Right renal cortex interstitium (tissue), 3 donors: ENCODE measurements around the gene MYL4. TPM values are rescaled to one million over a fixed set of nuclear protein-coding genes. Genes with fewer than 3 reads are reported as not detected.
"Not testable (repeated sequence)": the region's sequence is repeated elsewhere in the genome, so short reads cannot be mapped to it uniquely, and the experiment has no call there.

ENCODE experiments used
- DNase-seq, 3 donors: peaks; one replicate each; pipeline ENCODE4 v3.0.0-alpha.2; 2013; ENCODE audit warnings: low read depth in 3 of 3, low spot score in 2 of 3
- polyA plus RNA-seq, 3 donors: library from polyadenylated mRNA; unstranded; fragments of 120-200 nt; gene quantifications; one replicate each; pipeline ENCODE4 v1.2.1, GENCODE V29; 2013; ENCODE audit not compliant: insufficient read length in 3 of 3

MYL4 gene
- polyA plus RNA-seq, 3 donors, result 3.6 to 6.6 (median 3.9) TPM

GRCh38 chr17:47239967-47240651 is 31.0 kb downstream of the MYL4 start:
- DNase-seq, result no peak

DNA sequence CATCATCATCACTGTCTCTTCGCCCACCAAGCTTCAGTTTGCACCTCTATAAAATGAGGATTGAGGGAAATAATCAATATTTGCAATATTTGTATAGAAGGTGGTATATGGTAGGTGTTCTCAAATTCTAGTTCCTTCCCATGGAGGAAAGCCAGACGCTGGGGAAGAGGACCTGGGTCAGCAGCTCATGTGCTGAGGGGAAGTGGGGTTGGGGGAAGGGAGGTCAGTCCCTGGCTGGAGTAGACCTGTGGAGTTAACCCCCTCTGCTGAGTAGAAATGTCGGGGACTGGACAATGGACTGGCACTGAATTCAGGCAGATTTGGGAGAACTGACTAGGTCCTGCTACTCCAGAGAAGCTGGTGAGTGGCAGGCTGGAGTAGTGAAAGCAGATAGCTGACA is 31.7 kb downstream of the MYL4 start:
- DNase-seq, result no peak

DNA sequence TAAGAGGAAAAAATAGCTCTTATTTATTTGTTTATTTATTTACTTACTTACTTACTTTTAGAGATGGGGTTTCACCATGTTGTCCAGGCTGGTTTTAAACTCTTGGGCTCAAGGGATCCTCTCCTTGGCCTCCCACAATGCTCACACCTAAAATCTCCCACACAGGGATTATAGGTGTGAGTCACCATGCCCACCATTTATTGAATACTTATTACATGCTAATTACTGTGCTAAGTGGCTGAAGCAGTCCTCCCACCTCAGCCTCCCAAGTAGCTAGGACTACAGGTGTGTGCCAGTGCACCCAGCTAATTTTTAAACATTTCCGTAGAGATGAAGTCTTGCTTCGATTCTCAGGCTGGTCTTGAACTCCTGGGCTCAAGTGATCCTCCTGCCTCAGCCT is 33.5 kb downstream of the MYL4 start:
- no peak for DNase-seq

- DNase-seq, result no peak
Measured at GRCh38 chr17:47243737-47244598, 34.8 kb downstream of the MYL4 start.

DNA sequence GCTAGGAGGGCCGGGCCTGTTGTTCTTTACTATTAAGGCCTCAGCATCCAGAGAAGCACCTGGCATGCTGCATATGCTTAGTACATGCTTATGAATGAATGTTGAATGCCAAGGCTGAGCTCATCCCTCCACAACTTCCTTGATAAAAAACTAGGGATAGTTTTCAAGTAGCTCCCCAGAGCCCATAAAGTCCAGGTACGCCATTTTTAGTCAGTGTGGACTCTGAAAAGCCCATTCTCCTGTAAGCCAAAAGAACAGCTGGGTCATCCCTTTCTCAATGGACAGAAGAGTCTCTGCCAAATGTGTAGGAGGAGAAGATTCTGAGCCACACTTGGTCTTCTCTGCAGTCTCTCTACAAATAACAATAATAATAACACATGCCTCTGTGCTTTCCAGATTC is 35.5 kb downstream of the MYL4 start:
- DNase-seq, result no peak

GRCh38 chr17:47246120-47246519 is 37.0 kb downstream of the MYL4 start:
- DNase-seq, result no peak

- no peak for DNase-seq
Measured at GRCh38 chr17:47250855-47251254, 41.7 kb downstream of the MYL4 start.

GRCh38 chr17:47251421-47251940 is 42.3 kb downstream of the MYL4 start:
- DNase-seq, result no peak

GRCh38 chr17:47252209-47252608 is 43.1 kb downstream of the MYL4 start:
- no peak for DNase-seq

- DNase-seq, result no peak
Measured at GRCh38 chr17:47252766-47253512, 43.8 kb downstream of the MYL4 start.

DNA sequence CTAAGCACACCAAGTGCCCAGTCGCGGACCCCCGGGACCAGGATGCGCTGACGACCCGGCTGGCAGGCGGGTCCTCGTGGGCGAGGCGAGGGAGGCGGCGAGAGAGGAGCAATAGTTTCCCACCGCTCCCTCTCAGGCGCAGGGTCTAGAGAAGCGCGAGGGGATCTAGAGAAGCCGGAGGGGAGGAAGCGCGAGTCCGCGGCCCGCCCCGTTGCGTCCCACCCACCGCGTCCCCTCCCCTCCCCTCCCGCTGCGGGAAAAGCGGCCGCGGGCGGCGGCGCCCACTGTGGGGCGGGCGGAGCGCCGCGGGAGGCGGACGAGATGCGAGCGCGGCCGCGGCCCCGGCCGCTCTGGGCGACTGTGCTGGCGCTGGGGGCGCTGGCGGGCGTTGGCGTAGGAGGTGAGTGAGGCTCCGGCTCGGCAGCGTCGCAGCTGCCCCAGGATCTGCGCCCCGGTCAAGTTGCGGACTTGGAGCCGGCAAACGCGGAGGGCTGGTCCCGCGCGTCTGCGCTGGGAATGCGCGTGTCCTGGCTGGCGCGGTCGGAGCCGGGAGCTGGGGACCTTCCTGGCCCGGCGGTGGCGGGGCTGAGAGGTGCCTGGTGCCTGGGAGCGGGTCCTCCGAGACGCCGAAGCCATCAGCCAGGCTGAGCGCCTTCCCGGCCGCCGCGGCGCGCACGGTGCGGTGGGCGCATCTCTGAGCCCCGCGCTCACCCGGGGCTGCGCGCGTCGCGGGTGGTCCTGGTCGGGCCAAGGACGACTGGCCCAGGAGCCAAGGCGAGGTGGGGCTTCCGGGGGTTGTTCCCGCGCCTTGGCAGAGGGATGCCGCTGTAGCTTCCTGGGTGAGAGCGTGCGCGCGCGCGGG is 44.6 kb downstream of the MYL4 start, which contains the start of gene ITGB3:
Gene ITGB3 (plus strand): TSS at position 287 of the 862 bp plus-strand sequence. CDS start 35 bp downstream, at position 322.
- no peak for DNase-seq

DNA sequence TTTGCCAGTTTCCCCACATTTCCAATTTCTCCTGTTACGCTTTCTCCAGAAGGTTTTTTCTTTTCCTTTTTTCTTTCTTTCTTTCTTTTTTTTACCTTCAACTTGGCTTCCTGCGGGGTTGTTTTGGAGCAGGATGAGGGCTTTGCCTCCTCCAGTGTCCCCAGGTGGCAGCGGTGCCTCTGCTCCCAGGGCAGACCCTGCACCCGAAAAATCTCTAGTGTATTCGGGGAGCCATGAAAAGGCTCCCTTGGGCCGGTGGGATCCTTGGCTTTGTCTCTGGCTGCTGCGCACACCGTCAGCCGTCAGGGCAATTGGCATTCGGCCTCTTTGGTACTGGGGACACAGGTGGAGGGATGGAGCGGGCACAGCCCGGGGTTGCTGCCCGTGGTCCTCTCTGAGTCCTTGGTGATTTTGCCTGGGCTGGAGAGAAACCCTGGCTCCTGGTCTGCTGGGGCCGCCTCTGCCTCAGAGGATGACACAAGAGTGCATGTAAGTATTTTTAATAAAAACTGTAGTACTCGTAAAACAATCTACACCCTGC is 45.3 kb downstream of the MYL4 start:
- no peak for DNase-seq

DNA sequence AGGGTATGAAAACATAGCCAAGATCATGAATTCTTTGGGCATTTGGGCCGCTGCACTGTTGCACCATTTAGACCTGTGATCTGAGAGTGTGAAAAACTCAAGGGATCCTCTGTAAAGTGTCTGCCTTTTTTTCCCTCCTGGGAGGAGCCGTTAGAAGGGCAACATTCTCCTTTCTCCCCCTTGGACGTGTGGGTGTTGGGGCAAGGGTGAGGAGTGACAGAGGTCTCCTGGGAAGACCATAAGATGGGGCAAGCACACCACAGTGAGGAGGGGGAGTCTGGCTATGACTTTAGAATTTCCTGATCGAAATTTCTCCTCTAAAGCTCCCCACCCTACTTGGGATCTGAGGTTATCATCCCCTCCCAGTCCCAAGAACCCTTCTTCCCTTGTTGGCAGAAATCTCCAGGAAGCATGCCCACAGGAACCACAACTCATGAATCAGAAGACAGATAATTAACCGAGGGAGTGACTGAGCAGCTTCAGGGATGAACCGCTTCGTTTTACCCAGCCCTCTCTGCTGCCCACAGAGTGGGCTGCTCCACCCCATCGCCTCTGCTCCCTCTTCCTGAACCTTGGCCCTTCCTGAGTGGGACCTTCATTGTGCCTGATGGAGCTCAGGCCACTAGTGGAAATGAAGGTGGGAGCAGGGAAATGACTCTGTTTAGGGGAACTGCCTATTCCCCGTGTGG is 48.6 kb downstream of the MYL4 start:
- DNase-seq, result no peak

GRCh38 chr17:47262586-47262985 is 53.4 kb downstream of the MYL4 start:
- no peak for DNase-seq

GRCh38 chr17:47264166-47264565 is 55.0 kb downstream of the MYL4 start:
- DNase-seq, result no peak

GRCh38 chr17:47265983-47266541 is 56.9 kb downstream of the MYL4 start:
- DNase-seq, result no peak

DNA sequence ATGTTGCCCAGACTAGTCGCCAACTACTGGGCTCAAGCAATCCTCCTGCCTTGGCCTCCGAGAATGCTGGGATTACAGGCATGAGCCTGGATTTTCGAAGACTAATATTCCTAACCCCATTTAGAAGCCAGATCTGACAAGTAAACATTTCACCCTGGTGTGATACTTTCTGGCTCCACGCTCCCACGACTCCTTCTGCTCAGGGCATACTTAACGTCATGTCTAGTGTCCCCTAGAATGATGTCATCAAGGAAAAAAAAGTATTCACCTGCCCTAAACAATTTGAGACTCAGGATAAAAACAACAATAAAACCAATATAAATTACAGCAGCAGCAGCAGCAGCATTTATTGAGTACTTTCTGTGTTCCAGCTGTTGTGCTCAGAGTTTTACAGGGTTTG is 57.6 kb downstream of the MYL4 start:
- no peak for DNase-seq

DNA sequence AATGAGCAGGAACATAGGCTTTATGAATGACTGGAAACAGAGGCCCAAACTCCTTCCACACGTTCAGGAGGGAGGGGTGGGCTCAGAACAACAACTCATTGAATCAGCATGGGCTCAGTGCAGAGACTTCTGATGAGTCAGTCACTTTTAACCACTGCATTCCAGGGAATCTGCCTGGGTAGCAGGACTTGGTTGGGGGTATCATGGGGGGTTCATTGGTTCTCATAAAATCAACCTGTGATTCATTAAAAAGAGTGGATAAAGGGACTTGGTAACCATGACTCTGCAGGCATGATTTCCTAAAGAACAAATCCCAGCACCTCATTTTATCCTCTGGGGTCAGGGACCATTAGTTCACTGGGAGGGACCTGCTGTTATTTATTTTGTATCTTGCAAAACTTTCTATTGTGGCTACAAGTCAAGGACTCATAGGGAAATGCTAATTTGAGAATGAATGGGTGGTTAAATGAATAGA is 58.2 kb downstream of the MYL4 start:
- no peak for DNase-seq

- not testable (repeated sequence) for DNase-seq
Measured at GRCh38 chr17:47268964-47269363, 59.8 kb downstream of the MYL4 start.
